WTC11 (cell line): Measurements from ENCODE around the gene PNMA6E. TPM values are rescaled to one million over a fixed set of nuclear protein-coding genes. Genes with fewer than 3 reads are reported as not detected.

Source experiments
- ATAC-seq: fragments of 200-7000 bp; cut with Tn5 transposase; 2 replicates; pipeline ENCODE4 v1.10.0; 2021; ENCODE audit warnings: mild to moderate bottlenecking, moderate library complexity
- CTCF ChIA-PET: fragments of 300-600 bp; sonication (Branson Sonifier 250); formaldehyde crosslinking; loops from one replicate; lab custom pipeline; 2021; ENCODE audit warnings: antibody characterized with exemption; lab: Charles Lee
- POLR2A ChIA-PET: fragments of 350-600 bp; sonication (Branson Sonifier 250); formaldehyde crosslinking; loops from one replicate; lab custom pipeline; 2021; ENCODE audit warnings: antibody characterized with exemption; lab: Charles Lee
- DNase-seq: peaks from one replicate; pipeline ENCODE4 v3.0.0; 2021; ENCODE audit warnings: low spot score
- H3K27ac Mint-ChIP-seq: 2 replicates; pipeline ENCODE4 v1.8.0; 2021; ENCODE audit warnings: mixed read lengths
- H3K27me3 Mint-ChIP-seq: 2 replicates; pipeline ENCODE4 v1.8.0; 2021; ENCODE audit warnings: low read depth, mild to moderate bottlenecking, moderate library complexity, mixed read lengths
- H3K36me3 Mint-ChIP-seq: 2 replicates; pipeline ENCODE4 v1.8.0; 2021; ENCODE audit warnings: mixed read lengths
- H3K4me1 Mint-ChIP-seq: 2 replicates; pipeline ENCODE4 v1.8.0; 2022; ENCODE audit warnings: mixed read lengths
- H3K4me3 Mint-ChIP-seq: 2 replicates; pipeline ENCODE4 v1.8.0; 2021; ENCODE audit warnings: mild to moderate bottlenecking, moderate library complexity, mixed read lengths
- H3K9me3 Mint-ChIP-seq: 2 replicates; pipeline ENCODE4 v1.8.0; 2021; ENCODE audit warnings: mixed read lengths
- CTCF ChIP-seq: fragments of 200-600 bp; IDR thresholded peaks from 2 replicates; pipeline ENCODE4 v1.8.0; 2022; ENCODE audit warnings: antibody characterized with exemption
- MYBL2 ChIP-seq: sonication (generic); formaldehyde crosslinking; IDR thresholded peaks from 2 replicates; pipeline ENCODE4 v1.8.1; 2023; ENCODE audit warnings: mild to moderate bottlenecking, moderate library complexity, missing genetic modification reagents
- NR2C2 ChIP-seq: sonication (generic); formaldehyde crosslinking; IDR thresholded peaks from 2 replicates; pipeline ENCODE4 v1.8.0; 2022; ENCODE audit warnings: mild to moderate bottlenecking, missing genetic modification reagents
- RELA ChIP-seq: sonication (generic); formaldehyde crosslinking; IDR thresholded peaks from 2 replicates; pipeline ENCODE4 v1.8.1; 2022; ENCODE audit warnings: missing genetic modification reagents, mild to moderate bottlenecking, borderline replicate concordance
- TP53 ChIP-seq: sonication (generic); formaldehyde crosslinking; IDR thresholded peaks from 2 replicates; pipeline ENCODE4 v1.8.1; 2023; ENCODE audit warnings: mild to moderate bottlenecking, missing genetic modification reagents
- ZNF425 ChIP-seq: fragments of 250-450 bp; sonication (Bioruptor Pico); conservative IDR thresholded peaks from 2 replicates; pipeline ENCODE4 v1.9.0; 2021; ENCODE audit warnings: mild to moderate bottlenecking
- ZNF532 ChIP-seq: fragments of 250-450 bp; sonication (Bioruptor Pico); IDR thresholded peaks from 2 replicates; pipeline ENCODE4 v1.9.0; 2021; ENCODE audit warnings: mild to moderate bottlenecking, borderline replicate concordance
- total RNA-seq: library from RNA; stranded (reverse); gene quantifications from 3 replicates; pipeline ENCODE4 v1.2.3, GENCODE V29; 2021
- TF ChIP-seq, protein P1 (sequence below): sonication (generic); formaldehyde crosslinking; IDR thresholded peaks from 2 replicates; pipeline ENCODE4 v1.8.0; 2022; ENCODE audit warnings: mild to moderate bottlenecking, missing genetic modification reagents
- TF ChIP-seq, protein P2 (sequence below): fragments of 250-450 bp; sonication (Bioruptor Pico); IDR thresholded peaks from 2 replicates; pipeline ENCODE4 v1.9.0; 2021; ENCODE audit warnings: mild to moderate bottlenecking
- TF ChIP-seq, protein P3 (sequence below): fragments of 250-450 bp; sonication (Bioruptor Pico); IDR thresholded peaks from 2 replicates; pipeline ENCODE4 v2.1.2; 2022; ENCODE audit warnings: mild to moderate bottlenecking, moderate library complexity
- TF ChIP-seq, protein P4 (sequence below): sonication (generic); formaldehyde crosslinking; IDR thresholded peaks from 2 replicates; pipeline ENCODE4 v1.8.0; 2023; ENCODE audit warnings: missing genetic modification reagents

Gene PNMA6E
- total RNA-seq, 1 experiment from 2014 or later, result not detected

DNA sequence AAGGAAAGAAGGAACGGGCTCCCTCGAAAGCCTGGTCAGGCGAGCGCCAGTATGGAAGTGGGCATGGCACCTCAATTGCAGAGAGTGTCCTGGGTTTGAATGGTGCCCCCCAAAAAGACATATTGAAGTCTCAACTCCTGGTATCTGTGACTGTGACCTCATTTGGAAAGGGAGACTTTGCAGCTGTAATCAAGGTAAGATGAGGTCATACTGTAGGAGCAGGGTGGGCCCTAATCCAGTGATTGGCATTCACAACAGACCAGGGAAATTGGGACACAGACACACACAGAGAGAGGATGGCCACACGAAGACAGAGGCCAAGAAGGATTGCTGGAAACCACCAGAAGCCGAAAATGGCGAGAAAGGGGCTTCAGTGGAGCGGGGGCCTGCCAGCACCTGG is 16.5 kb upstream of the PNMA6E start:
- H3K4me1 Mint-ChIP-seq, result peaks cover 9% of the 10 kb centered on the region; the same call in 1 of the 2 replicates
- TF ChIP-seq CTCF (no peak), ZNF532 (CRISPR knock-in tag) (no peak), ZNF425 (CRISPR knock-in tag) (no peak), NR2C2 (no peak), MYBL2 (no peak), RELA (no peak), TP53 (CRISPR knock-in tag) (no peak)
- TF ChIP-seq, protein P1, sequence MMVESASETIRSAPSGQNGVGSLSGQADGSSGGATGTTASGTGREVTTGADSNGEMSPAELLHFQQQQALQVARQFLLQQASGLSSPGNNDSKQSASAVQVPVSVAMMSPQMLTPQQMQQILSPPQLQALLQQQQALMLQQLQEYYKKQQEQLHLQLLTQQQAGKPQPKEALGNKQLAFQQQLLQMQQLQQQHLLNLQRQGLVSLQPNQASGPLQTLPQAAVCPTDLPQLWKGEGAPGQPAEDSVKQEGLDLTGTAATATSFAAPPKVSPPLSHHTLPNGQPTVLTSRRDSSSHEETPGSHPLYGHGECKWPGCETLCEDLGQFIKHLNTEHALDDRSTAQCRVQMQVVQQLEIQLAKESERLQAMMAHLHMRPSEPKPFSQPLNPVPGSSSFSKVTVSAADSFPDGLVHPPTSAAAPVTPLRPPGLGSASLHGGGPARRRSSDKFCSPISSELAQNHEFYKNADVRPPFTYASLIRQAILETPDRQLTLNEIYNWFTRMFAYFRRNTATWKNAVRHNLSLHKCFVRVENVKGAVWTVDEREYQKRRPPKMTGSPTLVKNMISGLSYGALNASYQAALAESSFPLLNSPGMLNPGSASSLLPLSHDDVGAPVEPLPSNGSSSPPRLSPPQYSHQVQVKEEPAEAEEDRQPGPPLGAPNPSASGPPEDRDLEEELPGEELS (CRISPR knock-in tag), result no peak
- TF ChIP-seq, protein P2, sequence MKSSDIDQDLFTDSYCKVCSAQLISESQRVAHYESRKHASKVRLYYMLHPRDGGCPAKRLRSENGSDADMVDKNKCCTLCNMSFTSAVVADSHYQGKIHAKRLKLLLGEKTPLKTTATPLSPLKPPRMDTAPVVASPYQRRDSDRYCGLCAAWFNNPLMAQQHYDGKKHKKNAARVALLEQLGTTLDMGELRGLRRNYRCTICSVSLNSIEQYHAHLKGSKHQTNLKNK (CRISPR knock-in tag), result no peak
- TF ChIP-seq, protein P3, sequence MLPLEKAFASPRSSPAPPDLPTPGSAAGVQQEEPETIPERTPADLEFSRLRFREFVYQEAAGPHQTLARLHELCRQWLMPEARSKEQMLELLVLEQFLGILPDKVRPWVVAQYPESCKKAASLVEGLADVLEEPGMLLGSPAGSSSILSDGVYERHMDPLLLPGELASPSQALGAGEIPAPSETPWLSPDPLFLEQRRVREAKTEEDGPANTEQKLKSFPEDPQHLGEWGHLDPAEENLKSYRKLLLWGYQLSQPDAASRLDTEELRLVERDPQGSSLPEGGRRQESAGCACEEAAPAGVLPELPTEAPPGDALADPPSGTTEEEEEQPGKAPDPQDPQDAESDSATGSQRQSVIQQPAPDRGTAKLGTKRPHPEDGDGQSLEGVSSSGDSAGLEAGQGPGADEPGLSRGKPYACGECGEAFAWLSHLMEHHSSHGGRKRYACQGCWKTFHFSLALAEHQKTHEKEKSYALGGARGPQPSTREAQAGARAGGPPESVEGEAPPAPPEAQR (CRISPR knock-in tag), result no peak
- TF ChIP-seq, protein P4, sequence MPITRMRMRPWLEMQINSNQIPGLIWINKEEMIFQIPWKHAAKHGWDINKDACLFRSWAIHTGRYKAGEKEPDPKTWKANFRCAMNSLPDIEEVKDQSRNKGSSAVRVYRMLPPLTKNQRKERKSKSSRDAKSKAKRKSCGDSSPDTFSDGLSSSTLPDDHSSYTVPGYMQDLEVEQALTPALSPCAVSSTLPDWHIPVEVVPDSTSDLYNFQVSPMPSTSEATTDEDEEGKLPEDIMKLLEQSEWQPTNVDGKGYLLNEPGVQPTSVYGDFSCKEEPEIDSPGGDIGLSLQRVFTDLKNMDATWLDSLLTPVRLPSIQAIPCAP (CRISPR knock-in tag), result no peak
- TF ChIP-seq, all 79 proteins: peak for 0
- ATAC-seq (no peak), DNase-seq (no peak)
- no peak overlapping the region for H3K4me3 Mint-ChIP-seq
- H3K27ac Mint-ChIP-seq, result no peak overlapping the region
- ChIA-PET CTCF (interaction anchor here (1.0 to 1.2 kb wide), 2 partner anchors 23 to 43 kb away, joined by 3 read pairs; no protein-coding TSS in a partner anchor), POLR2A (no interaction called here)
- H3K36me3 Mint-ChIP-seq, result no peaks in the 10 kb centered on the region
- no peaks in the 10 kb centered on the region for H3K9me3 Mint-ChIP-seq
- peaks cover 1% of the 10 kb centered on the region for H3K27me3 Mint-ChIP-seq
